HCT116 (cell line): Measurements from ENCODE around the gene SMYD4. TPM values are rescaled to one million over a fixed set of nuclear protein-coding genes. Genes with fewer than 3 reads are reported as not detected.

Source experiments
- ATAC-seq: fragments of 200-7000 bp; cut with Tn5 transposase; 2 replicates; pipeline ENCODE4 v1.9.1; 2020; ENCODE audit warnings: mild to moderate bottlenecking, moderate library complexity
- BruUV-seq: library from RNA; stranded (reverse); fragments of 400-500 nt; replicated peaks from 2 replicates; lab custom pipeline; 2021; lab: Mats Ljungman, UMichigan
- CTCF ChIA-PET: fragments of 300-600 bp; sonication (Branson Sonifier 250); formaldehyde crosslinking; loops from one replicate; lab custom pipeline; 2021; ENCODE audit warnings: antibody characterized with exemption; lab: Charles Lee
- POLR2A ChIA-PET: fragments of 300-600, 350-600 bp; sonication (Branson Sonifier 250); formaldehyde crosslinking; loops from one replicate; lab custom pipeline; 2021; ENCODE audit warnings: antibody characterized with exemption; lab: Charles Lee
- RAD21 ChIA-PET, 2 experiments: fragments of 300-600 bp; sonication (Branson Sonifier 250); formaldehyde crosslinking; loops; one replicate each; lab custom pipeline; 2023; ENCODE audit warnings: low total read pairs in 2 of 2; ENCODE audit not compliant: uncharacterized antibody in 2 of 2, unreplicated experiment in 2 of 2, low non-redundant PET in 1 of 2; lab: Charles Lee
- DNase-seq: peaks from one replicate; pipeline ENCODE4 v3.0.0-alpha.2; 2010; ENCODE audit warnings: low read depth, low spot score
- H2AFZ ChIP-seq: fragments of 200-600 bp; shearing (Covaris generic), sonication (generic); 2 replicates; pipeline ENCODE4 v1.6.1; 2017; ENCODE audit warnings: low read depth, mixed run types, mixed read lengths, antibody characterized with exemption, low read length; ENCODE audit not compliant: poor library complexity, severe bottlenecking
- H3K27ac ChIP-seq: 2 replicates; pipeline ENCODE4 v1.5.1; 2012; ENCODE audit warnings: low read depth, low read length
- H3K27me3 ChIP-seq: fragments of 200-600 bp; sonication (generic); 2 replicates; pipeline ENCODE4 v1.6.1; 2016; ENCODE audit warnings: mixed run types, low read length, mixed read lengths; ENCODE audit not compliant: insufficient read depth
- H3K36me3 ChIP-seq, 2 experiments: fragments of 200-500 bp in 1 of 2; fragments of 200-600 bp in 1 of 2; sonication (Bioruptor generic) in 1 of 2; sonication (generic) in 1 of 2; 2 replicates each; pipeline versions ENCODE4 v1.5.1 to v1.6.1; 2014 to 2016; ENCODE audit warnings: low read length in 2 of 2, inconsistent platforms in 1 of 2, mixed read lengths in 1 of 2, mixed run types in 1 of 2; ENCODE audit not compliant: insufficient read depth in 2 of 2, control insufficient read depth in 1 of 2
- H3K4me1 ChIP-seq, 2 experiments: fragments of 200-600 bp in 1 of 2; sonication (generic) in 1 of 2; 2 replicates each; pipeline versions ENCODE4 v1.5.1 to v1.6.1; 2012 to 2017; ENCODE audit warnings: low read length in 2 of 2, inconsistent platforms in 1 of 2, mild to moderate bottlenecking in 1 of 2, mixed read lengths in 1 of 2, mixed run types in 1 of 2, moderate library complexity in 1 of 2; ENCODE audit not compliant: insufficient read depth in 2 of 2, control insufficient read depth in 1 of 2
- H3K4me2 ChIP-seq: fragments of 200-600 bp; sonication (generic); 2 replicates; pipeline ENCODE4 v1.6.1; 2017; ENCODE audit warnings: mixed run types, low read length, mixed read lengths
- H3K4me3 ChIP-seq, 2 experiments: fragments of 200-600 bp in 1 of 2; sonication (generic) in 1 of 2; replicated peaks in 1 of 2; 2 replicates each; pipeline ENCODE4 v1.5.1; 2011 to 2016; ENCODE audit warnings: low read length in 2 of 2, control low read depth in 1 of 2, low read depth in 1 of 2, mild to moderate bottlenecking in 1 of 2, mixed read lengths in 1 of 2, mixed run types in 1 of 2
- H3K79me2 ChIP-seq: fragments of 200-600 bp; sonication (generic); 2 replicates; pipeline ENCODE4 v1.6.1; 2017; ENCODE audit warnings: mild to moderate bottlenecking, mixed run types, low read length, moderate library complexity, mixed read lengths; ENCODE audit not compliant: insufficient read depth
- H3K9ac ChIP-seq: fragments of 200-600 bp; sonication (generic); 2 replicates; pipeline ENCODE4 v1.6.1; 2016; ENCODE audit warnings: low read length, mixed read lengths
- H3K9me2 ChIP-seq: fragments of 200-600 bp; sonication (generic), shearing (Covaris generic); 2 replicates; pipeline ENCODE4 v1.6.1; 2017; ENCODE audit warnings: mixed run types, mild to moderate bottlenecking, moderate library complexity; ENCODE audit not compliant: insufficient read depth
- H3K9me3 ChIP-seq, 2 experiments: fragments of 200-500 bp in 1 of 2; fragments of 200-600 bp in 1 of 2; sonication (Bioruptor generic) in 1 of 2; sonication (generic) in 1 of 2; 2 replicates each; pipeline ENCODE4 v1.6.1; 2014 to 2017; ENCODE audit warnings: low read length in 2 of 2, mixed read lengths in 2 of 2, inconsistent platforms in 1 of 2, low read depth in 1 of 2, mild to moderate bottlenecking in 1 of 2, mixed run types in 1 of 2, moderate library complexity in 1 of 2; ENCODE audit not compliant: control insufficient read depth in 1 of 2, insufficient read depth in 1 of 2
- H4K20me1 ChIP-seq: fragments of 200-600 bp; sonication (generic), shearing (Covaris generic); 2 replicates; pipeline ENCODE4 v1.6.1; 2017; ENCODE audit warnings: mixed run types, mild to moderate bottlenecking, moderate library complexity; ENCODE audit not compliant: insufficient read depth
- CTCF ChIP-seq, 3 experiments: fragments of 200-600 bp in 1 of 3; sonication (generic) in 1 of 3; IDR thresholded peaks in 2 of 3; conservative IDR thresholded peaks in 1 of 3; 2 replicates each; pipeline ENCODE4 v1.5.1; 2012 to 2017; ENCODE audit warnings: low read depth in 2 of 3, low read length in 2 of 3, antibody characterized with exemption in 1 of 3, borderline replicate concordance in 1 of 3, control low read depth in 1 of 3, mild to moderate bottlenecking in 1 of 3, mixed read lengths in 1 of 3, mixed run types in 1 of 3, moderate library complexity in 1 of 3; ENCODE audit not compliant: insufficient read depth in 1 of 3
- EGR1 ChIP-seq: IDR thresholded peaks from 2 replicates; pipeline ENCODE4 v1.6.1; 2012; ENCODE audit warnings: low read depth
- EZH2phosphoT487 ChIP-seq: fragments of 200-600 bp; IDR thresholded peaks from 2 replicates; pipeline ENCODE4 v1.6.1; 2018; ENCODE audit warnings: antibody characterized with exemption, borderline replicate concordance
- RAD21 ChIP-seq: IDR thresholded peaks from 2 replicates; pipeline ENCODE4 v1.6.1; 2012; ENCODE audit warnings: low read depth, mild to moderate bottlenecking
- intact Hi-C: fragments of 100-400 bp; cut with micrococcal nuclease; formaldehyde crosslinking; loops from 2 replicates; pipeline ENCODE4 v1.10.0; 2022
- total RNA-seq: library from RNA; stranded (reverse); gene quantifications from one replicate; pipeline ENCODE4 v1.2.1, GENCODE V29; 2021; ENCODE audit not compliant: unreplicated experiment

Gene SMYD4
- total RNA-seq, 1 experiment from 2014 or later, result 16.9 TPM

- Histone ChIP-seq H3K4me2 (no peak overlapping the region), H3K36me3 (peaks cover 12 to 39% of the 10 kb centered on the region in 2 experiments; a peak in 3 of 4 replicates), H3K4me3 (no peak overlapping the region), H3K27me3 (no peaks in the 10 kb centered on the region), H3K9ac (no peak overlapping the region), H3K79me2 (peaks cover 5% of the 10 kb centered on the region), H3K9me2 (no peaks in the 10 kb centered on the region), H2AFZ (no peak overlapping the region), H3K27ac (0 out of 2 replicates have a peak overlapping the region, but pooled peaks have one; percentile 4), H4K20me1 (no peaks in the 10 kb centered on the region), H3K9me3 (no peaks in the 10 kb centered on the region), H3K4me1 (peaks cover 10 to 27% of the 10 kb centered on the region in 2 experiments)
- ChIA-PET CTCF (interaction anchor here (0.8 to 1.8 kb wide), 8 partner anchors 10 to 210 kb away, joined by 3 to 39 read pairs (median 8); no protein-coding TSS in a partner anchor), POLR2A (interaction anchor here (0.7 to 1.8 kb wide), 3 partner anchors 32 to 70 kb away, joined by 3 to 5 read pairs (median 3); no protein-coding TSS in a partner anchor), RAD21 (interaction anchor here (0.7 to 1.6 kb wide), 5 partner anchors 63 to 70 kb away, joined by 3 to 9 read pairs (median 3); no protein-coding TSS in a partner anchor)
- ATAC-seq, result peak; percentile 69
- no TSS peak for BruUV-seq
- intact Hi-C loops, result loop anchor here (1.0 kb wide), 2 partner anchors 64 to 115 kb away; no protein-coding TSS in a partner anchor
- peak; percentile 6 for DNase-seq
- TF ChIP-seq CTCF (IDR thresholded peaks at IDR 0.05 in 2 of 3, conservative IDR thresholded peaks at IDR 0.05 in 1 of 3; ENCODE audit: borderline replicate concordance in 1 of 3, insufficient read depth in 1 of 3, low read depth in 2 of 3, low read length in 2 of 3), result peak; percentile 54 to 62 (median 56); a peak in 4 of 6 replicates
- TF ChIP-seq EZH2phosphoT487, result no peak
- peak; percentile 72 for TF ChIP-seq RAD21
- no peak for TF ChIP-seq EGR1
Measured at GRCh38 chr17:1783834-1784611, 45.7 kb downstream of the SMYD4 start.
